DMS79 (cell line): ENCODE measurements around the gene KLHL2.
"Not testable (repeated sequence)": the region's sequence is repeated elsewhere in the genome, so short reads cannot be mapped to it uniquely, and the experiment has no call there.

ENCODE experiments used
- DNase-seq: peaks from one replicate; lab custom pipeline; 2025; lab: John Stamatoyannopoulos, UW

The KLHL2 gene

GRCh38 chr4:165203541-165204461 is 3.6 kb upstream of the KLHL2 start:
- DNase-seq = no peak

DNA sequence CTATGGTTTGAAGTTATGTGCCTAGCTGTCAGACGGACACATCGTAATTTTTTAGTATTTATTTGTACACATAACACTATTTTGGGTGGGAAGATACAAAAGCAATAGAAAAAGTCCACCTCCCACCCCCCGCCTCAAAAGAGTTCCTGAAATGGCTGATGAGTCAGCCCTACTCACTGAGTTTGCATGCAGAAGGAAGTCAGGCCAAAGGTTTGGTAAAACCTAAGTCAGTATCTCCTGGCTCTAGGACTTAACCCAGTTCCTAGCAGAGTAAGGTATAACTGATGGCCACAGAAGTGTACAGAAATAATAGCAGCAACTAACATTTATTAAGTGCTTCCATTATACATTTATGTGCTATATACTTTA is 2.9 kb upstream of the KLHL2 start:
- no peak for DNase-seq

DNA sequence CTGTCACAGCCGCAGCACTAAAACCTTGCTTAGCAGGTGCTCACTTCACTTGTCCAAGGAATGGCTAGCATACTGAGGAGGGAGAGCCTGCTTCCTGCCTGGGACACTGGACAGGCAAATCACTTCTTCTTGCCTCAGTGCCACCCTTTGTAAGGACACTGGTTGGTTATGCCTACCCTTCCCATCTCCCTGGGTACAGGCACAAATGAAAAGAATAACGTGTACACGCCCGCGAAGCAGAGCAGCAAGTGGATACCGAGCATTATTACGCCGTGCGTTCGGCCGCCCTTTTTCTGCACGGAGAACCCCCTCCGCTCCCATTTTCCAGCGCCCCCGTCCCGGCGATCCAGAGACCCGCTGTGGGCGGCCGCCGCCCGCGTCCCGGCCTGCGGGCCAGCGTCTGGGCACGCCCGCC is 338 bp upstream of the KLHL2 start:
- peak; percentile 39 for DNase-seq

DNA sequence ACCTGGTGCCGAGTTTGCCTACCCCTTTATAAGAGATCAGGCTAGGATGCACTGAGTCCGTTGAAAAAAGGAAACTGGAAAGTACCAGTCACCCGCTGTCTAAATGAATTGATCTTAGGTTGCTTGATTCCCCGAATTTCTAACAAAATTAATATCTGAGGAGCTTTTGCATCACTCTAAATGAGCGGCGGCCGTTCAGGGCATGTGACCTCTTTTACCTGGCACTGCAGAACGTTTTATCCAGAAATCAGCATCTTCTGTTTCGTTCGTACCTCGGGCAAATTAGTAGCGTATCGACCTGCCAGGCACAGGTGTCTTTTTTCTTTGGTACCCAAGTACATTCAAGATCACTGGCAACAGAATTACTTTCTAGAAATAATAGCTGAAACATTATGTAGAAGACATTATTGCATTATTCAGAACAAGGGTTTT is 876 bp downstream of the KLHL2 start:
- DNase-seq = peak; percentile 34

DNA sequence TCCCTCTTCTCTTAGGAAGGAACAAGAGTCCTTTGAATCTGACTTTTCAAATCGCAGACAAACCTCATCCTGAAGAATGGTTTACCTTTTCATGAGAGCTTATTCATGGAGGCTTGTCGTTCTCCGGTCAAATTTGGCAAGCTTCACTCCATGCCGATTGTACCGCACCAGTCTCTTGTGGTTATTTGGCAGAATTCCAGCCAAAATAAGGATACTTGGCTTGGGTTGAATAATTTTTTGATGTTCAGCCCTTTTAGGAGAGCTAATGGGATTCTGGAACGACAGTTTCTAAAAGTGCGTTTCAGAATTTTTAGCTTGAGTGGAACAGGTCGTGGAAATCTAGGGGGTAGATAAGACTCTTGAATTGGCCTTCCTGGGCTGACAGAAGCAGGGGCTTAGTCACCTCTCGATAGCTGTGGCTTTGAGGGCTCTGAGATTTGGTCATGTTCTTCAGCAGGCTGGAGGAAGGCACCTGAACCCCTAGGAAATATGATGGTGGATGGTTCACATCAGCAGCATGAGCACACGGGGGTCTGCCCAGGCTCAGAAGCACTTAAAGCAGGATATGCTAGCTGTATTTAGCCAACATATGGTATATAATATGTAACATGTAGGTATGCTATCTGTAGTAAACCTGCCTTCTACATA is 1.5 kb downstream of the KLHL2 start:
- peak; percentile 88 for DNase-seq

GRCh38 chr4:165209796-165210195 is 2.4 kb downstream of the KLHL2 start:
- DNase-seq = no peak

GRCh38 chr4:165210566-165210965 is 3.2 kb downstream of the KLHL2 start:
- no peak for DNase-seq

- DNase-seq = not testable (repeated sequence)
Observed at GRCh38 chr4:165212647-165213046, 5.3 kb downstream of the KLHL2 start.

- DNase-seq = not testable (repeated sequence)
Observed at GRCh38 chr4:165213404-165213803, 6.0 kb downstream of the KLHL2 start.

DNA sequence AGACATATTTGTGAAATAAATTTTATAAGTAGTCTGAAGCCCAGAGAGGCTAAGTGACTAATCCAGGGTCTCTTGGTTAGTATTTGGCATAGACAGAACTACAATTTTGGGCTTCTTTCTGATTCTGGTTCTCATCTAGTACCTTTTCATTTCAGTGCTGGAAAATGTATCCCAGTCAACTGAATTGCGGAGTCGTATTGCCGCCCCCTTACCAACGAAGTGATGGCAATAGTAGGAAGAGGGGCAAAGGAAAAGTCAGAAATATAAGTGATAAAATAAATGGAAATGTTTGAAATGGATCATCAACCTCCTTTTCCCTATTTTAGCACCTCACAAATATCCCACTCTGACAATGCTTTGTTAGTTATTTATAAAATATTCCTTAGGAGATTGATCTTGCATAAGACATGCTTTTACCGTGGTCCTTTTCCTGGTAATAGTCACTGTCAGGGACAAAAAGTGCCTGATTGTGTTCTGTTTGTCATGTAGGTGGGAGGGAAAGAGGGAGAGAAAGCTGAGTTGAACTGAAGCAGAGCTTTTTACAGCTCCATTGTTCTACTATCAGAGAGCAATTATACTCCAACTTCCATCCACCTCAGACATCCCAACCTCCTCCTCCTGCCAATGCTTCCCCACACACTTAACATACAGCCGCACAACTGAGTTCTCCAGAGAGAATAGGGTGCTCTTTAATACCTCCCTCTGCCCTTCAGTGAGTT is 6.8 kb downstream of the KLHL2 start:
- not testable (repeated sequence) for DNase-seq

- DNase-seq = not testable (repeated sequence)
Observed at GRCh38 chr4:165215034-165215751, 7.8 kb downstream of the KLHL2 start.

- not testable (repeated sequence) for DNase-seq
Observed at GRCh38 chr4:165215761-165216487, 8.6 kb downstream of the KLHL2 start.

DNA sequence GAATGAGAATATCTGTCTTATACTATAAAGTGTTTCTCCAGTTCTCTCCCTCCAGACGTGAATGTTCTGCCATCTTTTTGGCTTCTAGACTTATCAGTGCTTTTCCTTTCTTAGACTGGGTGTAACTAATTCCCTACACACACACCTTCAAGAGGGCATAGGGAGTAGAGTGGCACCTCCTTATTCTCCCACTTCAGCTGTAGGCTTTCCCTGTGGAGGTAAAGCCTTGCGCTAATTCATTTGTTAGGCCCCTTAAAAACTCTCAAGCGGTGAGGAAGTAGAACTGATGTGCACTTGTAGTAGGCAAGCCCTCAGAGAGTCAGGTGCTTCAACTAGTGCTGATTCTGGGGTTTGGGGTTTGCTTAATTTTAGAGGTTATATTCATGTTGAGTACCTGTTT is 10.0 kb downstream of the KLHL2 start:
- DNase-seq = peak; percentile 31

GRCh38 chr4:165221306-165221705 is 13.9 kb downstream of the KLHL2 start:
- DNase-seq = not testable (repeated sequence)

DNA sequence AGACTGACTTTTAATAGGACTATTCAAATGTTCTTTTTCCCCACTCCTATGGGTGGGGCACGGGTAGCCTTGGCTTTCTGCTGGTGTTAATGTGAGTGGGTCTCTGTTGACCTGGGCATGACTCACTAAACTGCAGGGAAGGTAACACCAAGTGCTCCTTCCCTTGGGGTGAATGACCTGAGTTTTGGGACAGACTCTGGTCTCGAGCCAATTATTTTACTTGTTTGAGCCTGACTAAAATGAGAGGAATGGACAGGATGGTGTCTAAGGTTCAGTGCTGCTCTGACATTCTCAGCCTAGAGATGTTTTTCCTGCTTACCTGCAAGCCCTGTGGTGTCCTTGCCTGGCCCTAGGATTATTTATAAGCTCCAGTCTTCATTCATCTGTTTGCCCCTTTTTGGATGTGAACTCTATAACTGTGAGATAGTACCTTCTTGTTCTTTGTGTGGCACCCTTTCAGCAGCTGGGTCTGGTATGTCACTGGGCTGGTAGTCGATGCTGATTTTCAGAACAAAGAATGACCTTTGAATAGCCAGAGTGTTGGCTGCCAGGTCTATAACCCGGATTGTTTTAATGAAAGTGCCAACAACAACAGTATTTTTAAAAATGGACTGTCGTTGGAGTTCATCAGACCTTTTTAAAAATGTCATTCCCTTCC is 14.8 kb downstream of the KLHL2 start:
- not testable (repeated sequence) for DNase-seq

- DNase-seq = no peak
Observed at GRCh38 chr4:165222651-165222994, 15.3 kb downstream of the KLHL2 start.

DNA sequence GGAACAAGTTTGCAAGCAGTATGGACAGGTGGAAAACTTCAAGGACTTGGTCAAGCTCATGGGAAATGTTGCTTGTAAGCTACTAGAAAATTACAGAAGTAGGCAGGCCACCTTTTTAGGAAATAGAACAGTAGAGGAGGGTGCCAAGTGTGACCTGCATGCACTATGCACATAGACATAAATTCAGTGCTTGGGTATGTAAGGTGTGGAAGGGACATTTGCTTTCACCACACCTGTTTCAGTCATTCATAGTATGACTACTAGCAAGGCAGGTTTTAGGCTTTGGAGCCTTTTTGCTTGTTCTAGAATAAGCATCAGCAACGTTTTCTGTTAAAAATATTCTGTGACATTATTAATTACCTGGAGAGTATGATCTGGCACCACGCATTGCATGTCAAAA is 20.0 kb downstream of the KLHL2 start:
- not testable (repeated sequence) for DNase-seq

- DNase-seq = peak; percentile 20
Observed at GRCh38 chr4:165229490-165230200, 22.3 kb downstream of the KLHL2 start.

DNA sequence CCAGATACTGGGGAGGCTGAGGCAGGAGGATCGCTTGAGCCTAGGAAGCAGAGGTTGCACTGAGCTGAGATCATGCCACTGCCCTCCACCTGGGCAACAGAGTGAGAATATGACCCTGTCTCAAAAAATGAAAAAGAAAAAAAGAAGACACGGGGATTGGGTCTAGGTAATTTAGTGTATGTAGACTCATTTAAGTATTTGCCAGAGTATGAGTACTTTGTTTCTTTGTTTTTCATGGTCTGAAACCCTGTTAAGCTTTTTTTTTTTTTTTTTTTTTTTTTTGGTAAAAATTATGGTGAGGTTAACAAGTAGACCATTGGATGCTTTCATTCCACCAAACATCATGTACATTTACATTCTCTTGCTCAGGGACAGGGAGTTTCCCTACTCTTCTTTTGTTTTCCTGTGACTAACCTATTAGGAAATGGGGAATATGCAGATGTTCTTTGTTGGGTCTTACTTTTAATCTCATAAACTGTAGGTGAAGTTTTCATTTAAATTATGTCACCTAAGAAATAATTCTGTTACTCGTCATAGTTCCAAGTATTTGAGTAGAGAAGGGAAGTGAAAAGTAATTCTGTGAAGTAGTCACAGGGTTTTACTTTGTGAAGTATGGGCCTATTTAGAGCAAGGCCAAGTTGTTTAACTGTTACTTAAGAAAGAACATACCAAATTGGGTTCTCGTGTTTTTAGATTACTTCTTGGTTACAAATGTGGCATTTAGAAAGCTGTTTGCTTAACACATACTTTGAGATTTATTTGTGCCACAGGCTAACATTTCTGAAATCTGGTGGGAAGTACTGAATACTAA is 25.5 kb downstream of the KLHL2 start:
- not testable (repeated sequence) for DNase-seq
